Panc1 (cell line): ENCODE measurements around the gene SYNCRIP. TPM values are rescaled to one million over a fixed set of nuclear protein-coding genes. Genes with fewer than 3 reads are reported as not detected.
"Not testable (repeated sequence)": the region's sequence is repeated elsewhere in the genome, so short reads cannot be mapped to it uniquely, and the experiment has no call there.

Experiments
- ATAC-seq: fragments of 200-7000 bp; cut with Tn5 transposase; 2 replicates; pipeline ENCODE4 v1.9.1; 2020; ENCODE audit warnings: mild to moderate bottlenecking, moderate library complexity
- BruUV-seq: library from RNA; stranded (reverse); fragments of 400-500 nt; replicated peaks from 2 replicates; lab custom pipeline; 2021; lab: Mats Ljungman, UMichigan
- CTCF ChIA-PET: fragments of 300-600 bp; sonication (Branson Sonifier 250); formaldehyde crosslinking; loops from one replicate; lab custom pipeline; 2022; ENCODE audit warnings: antibody characterized with exemption; lab: Charles Lee
- POLR2A ChIA-PET: fragments of 300-600 bp; sonication (Branson Sonifier 250); formaldehyde crosslinking; loops from one replicate; lab custom pipeline; 2022; ENCODE audit warnings: antibody characterized with exemption; lab: Charles Lee
- DNase-seq: peaks from one replicate; pipeline ENCODE4 v3.0.0-alpha.2; 2010; ENCODE audit warnings: low read depth, low spot score
- H3K27ac ChIP-seq: 2 replicates; pipeline ENCODE4 v1.5.1; 2011; ENCODE audit warnings: mild to moderate bottlenecking, low read length, inconsistent platforms
- H3K27me3 ChIP-seq: fragments of 200-500 bp; sonication (Bioruptor generic); 2 replicates; pipeline ENCODE4 v1.6.0; 2014; ENCODE audit warnings: low read length, inconsistent platforms; ENCODE audit not compliant: control insufficient read depth, insufficient read depth
- H3K36me3 ChIP-seq: fragments of 200-500 bp; sonication (Bioruptor generic); 2 replicates; pipeline ENCODE4 v1.5.1; 2014; ENCODE audit warnings: inconsistent platforms, mild to moderate bottlenecking, low read length, moderate library complexity; ENCODE audit not compliant: control insufficient read depth, insufficient read depth
- H3K4me1 ChIP-seq: 2 replicates; pipeline ENCODE4 v1.5.1; 2011; ENCODE audit warnings: inconsistent platforms, mild to moderate bottlenecking, low read length, moderate library complexity; ENCODE audit not compliant: control insufficient read depth, insufficient read depth
- H3K4me3 ChIP-seq, 2 experiments: 2 replicates each; pipeline ENCODE4 v1.5.1; 2011 to 2012; ENCODE audit warnings: low read depth in 2 of 2, low read length in 2 of 2, mild to moderate bottlenecking in 2 of 2, inconsistent platforms in 1 of 2, moderate library complexity in 1 of 2
- H3K9me3 ChIP-seq: fragments of 200-500 bp; sonication (Bioruptor generic); 2 replicates; pipeline ENCODE4 v1.5.1; 2014; ENCODE audit warnings: low read depth, mild to moderate bottlenecking, inconsistent platforms, low read length, moderate library complexity; ENCODE audit not compliant: control insufficient read depth, insufficient read depth
- CTCF ChIP-seq: fragments of 450-650 bp; IDR thresholded peaks from 2 replicates; pipeline ENCODE4 v1.5.1; 2017; ENCODE audit warnings: mild to moderate bottlenecking
- POLR2AphosphoS5 ChIP-seq: IDR thresholded peaks from 2 replicates; pipeline ENCODE4 v1.6.1; 2012; ENCODE audit warnings: mild to moderate bottlenecking, low read depth, low read length, moderate library complexity
- REST ChIP-seq, 2 experiments: IDR thresholded peaks; 2 replicates each; pipeline ENCODE4 v1.6.1; 2011 to 2012; ENCODE audit warnings: low read depth in 2 of 2, control low read depth in 1 of 2, low read length in 1 of 2, mild to moderate bottlenecking in 1 of 2, moderate library complexity in 1 of 2; ENCODE audit not compliant: insufficient read depth in 1 of 2
- SIN3A ChIP-seq: IDR thresholded peaks from 2 replicates; pipeline ENCODE4 v1.6.1; 2012; ENCODE audit warnings: low read depth, mild to moderate bottlenecking, low read length, moderate library complexity, borderline replicate concordance; ENCODE audit not compliant: insufficient read depth
- TCF7L2 ChIP-seq: IDR thresholded peaks from 2 replicates; pipeline ENCODE4 v1.6.1; 2011; ENCODE audit warnings: mild to moderate bottlenecking, low read depth, low read length, inconsistent platforms
- in situ Hi-C: cut with HindIII; loops from 2 replicates; pipeline ENCODE4 v1.10.0; 2016; ENCODE audit warnings: low sequenced_read_pairs, low pct_unique_long_range_greater_than_20kb
- intact Hi-C: fragments of 100-400 bp; cut with micrococcal nuclease; formaldehyde crosslinking; loops from one replicate; pipeline ENCODE4 v1.10.0; 2022; ENCODE audit not compliant: unreplicated experiment
- total RNA-seq: library from RNA; stranded (reverse); gene quantifications from one replicate; pipeline ENCODE4 v1.2.1, GENCODE V29; 2021; ENCODE audit not compliant: unreplicated experiment

Gene SYNCRIP
- total RNA-seq, 1 experiment from 2014 or later, result 141 TPM

- in situ Hi-C loops (no loop called here), intact Hi-C loops (no loop called here)
- ChIA-PET CTCF (no interaction called here), POLR2A (no interaction called here)
- no peaks in the 10 kb centered on the region for H3K27me3 ChIP-seq
- ATAC-seq, result no peak
- no peak overlapping the region for H3K27ac ChIP-seq
- H3K9me3 ChIP-seq, result no peaks in the 10 kb centered on the region
- 0 out of 2 replicates have a peak, but pooled peaks cover 4% of the 10 kb centered on the region for H3K4me1 ChIP-seq
- H3K4me3 ChIP-seq, result no peak overlapping the region
- no peak for TF ChIP-seq POLR2AphosphoS5
- no peak for TF ChIP-seq CTCF
- no peaks in the 10 kb centered on the region for H3K36me3 ChIP-seq
- no TSS peak for BruUV-seq
- no peak for DNase-seq
Observed at GRCh38 chr6:85684809-85685171, 42.1 kb upstream of the SYNCRIP start.

- in situ Hi-C loops, result no loop called here
- no TSS peak for BruUV-seq
- no peaks in the 10 kb centered on the region for H3K27me3 ChIP-seq
- TF ChIP-seq SIN3A, result no peak
- no peak for TF ChIP-seq CTCF
- no peak for TF ChIP-seq POLR2AphosphoS5
- TF ChIP-seq REST (IDR thresholded peaks at IDR 0.05; ENCODE audit: insufficient read depth in 1 of 2, low read depth in 2 of 2, low read length in 1 of 2), result no peak
- no peak for TF ChIP-seq TCF7L2
- intact Hi-C loops, result no loop called here
- no peak for DNase-seq
- no peaks in the 10 kb centered on the region for H3K9me3 ChIP-seq
- H3K27ac ChIP-seq, result no peak overlapping the region
- ATAC-seq, result no peak
- no peak overlapping the region for H3K4me3 ChIP-seq
- H3K36me3 ChIP-seq, result no peaks in the 10 kb centered on the region
- 0 out of 2 replicates have a peak, but pooled peaks cover 4% of the 10 kb centered on the region for H3K4me1 ChIP-seq
- ChIA-PET POLR2A (interaction anchor here (0.6 kb wide), 1 partner anchor 13 kb away, joined by 8 read pairs; no protein-coding TSS in a partner anchor), CTCF (no interaction called here)
Observed at GRCh38 chr6:85684133-85684808, 41.6 kb upstream of the SYNCRIP start.

GRCh38 chr6:85681899-85682298 is 39.2 kb upstream of the SYNCRIP start:
- POLR2A ChIA-PET, DNase-seq, H3K4me1 ChIP-seq, ATAC-seq, H3K4me3 ChIP-seq, H3K27me3 ChIP-seq, in situ Hi-C loops, intact Hi-C loops, H3K36me3 ChIP-seq, H3K9me3 ChIP-seq, BruUV-seq, H3K27ac ChIP-seq, CTCF ChIA-PET: not testable (repeated sequence)
